ENCODE results near the gene PNPLA3. TPM values are rescaled to one million over a fixed set of nuclear protein-coding genes. Genes with fewer than 3 reads are reported as not detected.

PNPLA3 gene
- total and polyA plus RNA-seq, 11 donors = 0.11 to 1.9 (median 0.18) TPM; not detected in 5

GRCh38 chr22:43969989-43970755, 46.6 kb downstream of the PNPLA3 start:
- no peak for DNase-seq
- intact Hi-C loops (cut with DNase I) = no loop called here
- no peaks in the 10 kb centered on the region for H3K27me3 ChIP-seq
- ATAC-seq = peak in 1 of 4 donors; percentile 26
- no peaks in the 10 kb centered on the region for H3K9me3 ChIP-seq
- H3K36me3 ChIP-seq = peaks cover 2 to 100% (median 97%) of the 10 kb centered on the region in 9 donors
- H3K4me1 ChIP-seq = no peaks in the 10 kb centered on the region
- no peak overlapping the region for H3K27ac ChIP-seq
- WGBS, 4 donors = 78 to 86% (median 83%) methylated on average over 8 of the region's 8 CpGs
- TF ChIP-seq CTCF (IDR thresholded peaks at IDR 0.05) = no peak
- TF ChIP-seq POLR2A (IDR thresholded peaks at IDR 0.05) = no peak
- H3K4me3 ChIP-seq = no peak overlapping the region

- Histone ChIP-seq H3K36me3 (peaks cover 2 to 100% (median 97%) of the 10 kb centered on the region in 9 donors), H3K27me3 (no peaks in the 10 kb centered on the region), H3K9me3 (no peaks in the 10 kb centered on the region), H3K27ac (no peak overlapping the region), H3K4me3 (no peak overlapping the region), H3K4me1 (no peaks in the 10 kb centered on the region)
- DNase-seq (no peak), ATAC-seq (peak in 1 of 4 donors; percentile 9)
- intact Hi-C loops (cut with DNase I) = no loop called here
- WGBS, 4 donors = 89 to 94% (median 92%) methylated on average over 8 of the region's 8 CpGs
- TF ChIP-seq POLR2A (IDR thresholded peaks at IDR 0.05) (no peak), CTCF (IDR thresholded peaks at IDR 0.05) (no peak)
These were observed 47.5 kb downstream of the PNPLA3 start for GRCh38 chr22:43971112-43971511.

- 92 to 96% (median 93%) methylated on average over 10 of the region's 10 CpGs for WGBS, 4 donors
- intact Hi-C loops (cut with DNase I) = no loop called here
These were observed 49.4 kb downstream of the PNPLA3 start for GRCh38 chr22:43972931-43973462.

More at GRCh38 chr22:43972931-43973462, 49.4 kb downstream of the PNPLA3 start:
- no peak for ATAC-seq
- Histone ChIP-seq H3K9me3 (no peaks in the 10 kb centered on the region), H3K36me3 (peaks cover 2 to 100% (median 97%) of the 10 kb centered on the region in 9 donors), H3K27me3 (no peaks in the 10 kb centered on the region), H3K27ac (no peak overlapping the region), H3K4me1 (no peaks in the 10 kb centered on the region), H3K4me3 (no peak overlapping the region)
- DNase-seq = no peak
- no peak for TF ChIP-seq CTCF (IDR thresholded peaks at IDR 0.05)
- TF ChIP-seq POLR2A (IDR thresholded peaks at IDR 0.05) = no peak

Data from heart left ventricle (tissue), 16 donors.